HL-60 (cell line): ENCODE data around the gene SPOCK2.
A peak's percentile ranks its signal among the peaks of the same experiment; 100 is the strongest.

ENCODE experiments used
- DNase-seq, 2 experiments: peaks; one replicate each; pipeline ENCODE4 v3.0.0-alpha.2; 2010 to 2020; ENCODE audit warnings: low read depth in 1 of 2, low spot score in 1 of 2
- H3K27ac ChIP-seq: fragments of 250-450 bp; sonication (Bioruptor Pico); replicated peaks from 2 replicates; pipeline ENCODE4 v1.5.1; 2020; ENCODE audit warnings: mild to moderate bottlenecking, moderate library complexity
- H3K27me3 ChIP-seq: fragments of 250-450 bp; sonication (Bioruptor Pico); 2 replicates; pipeline ENCODE4 v1.5.1; 2021; ENCODE audit warnings: mild to moderate bottlenecking, moderate library complexity; ENCODE audit not compliant: insufficient read depth, poor library complexity, severe bottlenecking
- H3K4me3 ChIP-seq: replicated peaks from 2 replicates; pipeline ENCODE4 v1.5.1; 2011; ENCODE audit warnings: mild to moderate bottlenecking, control low read depth, low read length; ENCODE audit not compliant: insufficient read depth
- CTCF ChIP-seq: IDR thresholded peaks from one replicate; pipeline ENCODE4 v1.5.1; 2011; ENCODE audit warnings: low read length, control low read depth, inconsistent platforms; ENCODE audit not compliant: insufficient read depth
- GABPA ChIP-seq: IDR thresholded peaks from 2 replicates; pipeline ENCODE4 v1.6.1; 2012; ENCODE audit warnings: low read depth
- POLR2AphosphoS5 ChIP-seq: IDR thresholded peaks from 2 replicates; pipeline ENCODE4 v1.6.1; 2012; ENCODE audit warnings: low read depth
- REST ChIP-seq: IDR thresholded peaks from 2 replicates; pipeline ENCODE4 v1.6.1; 2012; ENCODE audit warnings: low read depth; ENCODE audit not compliant: insufficient replicate concordance
- SPI1 ChIP-seq: IDR thresholded peaks from 2 replicates; pipeline ENCODE4 v1.6.1; 2012; ENCODE audit warnings: low read depth, mild to moderate bottlenecking, borderline replicate concordance

SPOCK2 gene

GRCh38 chr10:72087392-72087968 is 871 bp downstream of the SPOCK2 start:
- H3K4me3 ChIP-seq, result peak overlapping the region; percentile 28
- peaks cover 13% of the 10 kb centered on the region for H3K27me3 ChIP-seq
- DNase-seq, result no peak
- no peak overlapping the region for H3K27ac ChIP-seq
- TF ChIP-seq REST (no peak), GABPA (no peak), SPI1 (no peak), POLR2AphosphoS5 (no peak), CTCF (no peak)

GRCh38 chr10:72086466-72087391 is 1.6 kb downstream of the SPOCK2 start:
- DNase-seq, result peak; percentile 16 to 41
- TF ChIP-seq GABPA (no peak), SPI1 (peak; percentile 52)
- H3K27me3 ChIP-seq, result peaks cover 13% of the 10 kb centered on the region
- no peak overlapping the region for H3K27ac ChIP-seq
- H3K4me3 ChIP-seq, result peak overlapping the region; percentile 28

GRCh38 chr10:72085864-72086465 is 2.4 kb downstream of the SPOCK2 start:
- Histone ChIP-seq H3K27me3 (peaks cover 13% of the 10 kb centered on the region), H3K27ac (no peak overlapping the region), H3K4me3 (no peak overlapping the region)
- TF ChIP-seq GABPA (no peak), CTCF (no peak), REST (no peak), POLR2AphosphoS5 (no peak), SPI1 (peak; percentile 63; the same call in 1 of the 2 replicates)
- no peak for DNase-seq

GRCh38 chr10:72085166-72085565 is 3.2 kb downstream of the SPOCK2 start:
- Histone ChIP-seq H3K27me3 (peaks cover 13% of the 10 kb centered on the region), H3K27ac (no peak overlapping the region), H3K4me3 (no peak overlapping the region)
- no peak for DNase-seq
- TF ChIP-seq CTCF (no peak), GABPA (no peak), SPI1 (no peak), REST (no peak), POLR2AphosphoS5 (no peak)
